Trophoblast cell (in vitro differentiated cells and primary cell): ENCODE results near the gene THSD4.

Experiments used
- DNase-seq, 2 donors: peaks; one replicate each; pipeline ENCODE4 v3.0.0-alpha.2; 2016
- H2AFZ ChIP-seq: 2 replicates; pipeline ENCODE4 v1.6.1; 2013; ENCODE audit warnings: low read length, moderate library complexity, mild to moderate bottlenecking; ENCODE audit not compliant: insufficient read depth, poor library complexity
- H2AK5ac ChIP-seq: 2 replicates; pipeline ENCODE4 v1.6.1; 2013; ENCODE audit warnings: mild to moderate bottlenecking, low read length
- H2BK120ac ChIP-seq: 2 replicates; pipeline ENCODE4 v1.6.1; 2013; ENCODE audit warnings: low read length, mild to moderate bottlenecking, moderate library complexity; ENCODE audit not compliant: insufficient read depth, poor library complexity
- H2BK12ac ChIP-seq: 2 replicates; pipeline ENCODE4 v1.6.1; 2013; ENCODE audit warnings: mild to moderate bottlenecking, low read length, moderate library complexity
- H2BK5ac ChIP-seq: 2 replicates; pipeline ENCODE4 v1.6.1; 2013; ENCODE audit warnings: low read length, low read depth, moderate library complexity, mild to moderate bottlenecking; ENCODE audit not compliant: poor library complexity
- H3K14ac ChIP-seq: 2 replicates; pipeline ENCODE4 v1.6.1; 2013; ENCODE audit warnings: mild to moderate bottlenecking, low read length
- H3K18ac ChIP-seq: 2 replicates; pipeline ENCODE4 v1.6.1; 2013; ENCODE audit warnings: mild to moderate bottlenecking, low read length
- H3K23ac ChIP-seq: 2 replicates; pipeline ENCODE4 v1.6.1; 2013; ENCODE audit warnings: low read length
- H3K27ac ChIP-seq: 2 replicates; pipeline ENCODE4 v1.5.1; 2013; ENCODE audit warnings: low read depth, mild to moderate bottlenecking, inconsistent platforms, low read length, moderate library complexity
- H3K27me3 ChIP-seq: 2 replicates; pipeline ENCODE4 v1.6.1; 2013; ENCODE audit warnings: inconsistent platforms, mild to moderate bottlenecking, low read length, moderate library complexity; ENCODE audit not compliant: insufficient read depth
- H3K36me3 ChIP-seq, 2 experiments: 1 replicate in 1 of 2; 2 replicates in 1 of 2; pipeline ENCODE4 v1.6.1; 2013; ENCODE audit warnings: low read length in 2 of 2, mild to moderate bottlenecking in 2 of 2, moderate library complexity in 1 of 2; ENCODE audit not compliant: insufficient read depth in 2 of 2, control insufficient read depth in 1 of 2
- H3K4ac ChIP-seq: 2 replicates; pipeline ENCODE4 v1.6.1; 2013; ENCODE audit warnings: low read depth, mild to moderate bottlenecking, low read length, moderate library complexity
- H3K4me1 ChIP-seq, 2 experiments: 1 replicate in 1 of 2; 2 replicates in 1 of 2; pipeline ENCODE4 v1.6.1; 2013; ENCODE audit warnings: low read length in 2 of 2, mild to moderate bottlenecking in 2 of 2, moderate library complexity in 1 of 2; ENCODE audit not compliant: insufficient read depth in 2 of 2, control insufficient read depth in 1 of 2
- H3K4me2 ChIP-seq: 2 replicates; pipeline ENCODE4 v1.6.1; 2013; ENCODE audit warnings: inconsistent platforms, mild to moderate bottlenecking, low read length, moderate library complexity
- H3K4me3 ChIP-seq: 2 replicates; pipeline ENCODE4 v1.5.1; 2013; ENCODE audit warnings: mild to moderate bottlenecking, low read depth, low read length, inconsistent platforms
- H3K79me1 ChIP-seq: one replicate; pipeline ENCODE4 v1.6.1; 2013; ENCODE audit warnings: low read length
- H3K79me2 ChIP-seq: 2 replicates; pipeline ENCODE4 v1.6.1; 2013; ENCODE audit warnings: low read length, mild to moderate bottlenecking; ENCODE audit not compliant: control insufficient read depth, insufficient read depth, poor library complexity
- H3K9ac ChIP-seq: 2 replicates; pipeline ENCODE4 v1.6.1; 2013; ENCODE audit warnings: mild to moderate bottlenecking, low read length
- H3K9me3 ChIP-seq: 2 replicates; pipeline ENCODE4 v1.6.1; 2013; ENCODE audit warnings: low read depth, mild to moderate bottlenecking, control low read depth, inconsistent platforms, low read length; ENCODE audit not compliant: insufficient read depth
- H4K12ac ChIP-seq: 2 replicates; pipeline ENCODE4 v1.6.1; 2013; ENCODE audit warnings: low read depth, mild to moderate bottlenecking, low read length, moderate library complexity
- H4K8ac ChIP-seq: 2 replicates; pipeline ENCODE4 v1.6.1; 2013; ENCODE audit warnings: low read depth, mild to moderate bottlenecking, low read length, moderate library complexity
- H4K91ac ChIP-seq: one replicate; pipeline ENCODE4 v1.6.1; 2013; ENCODE audit warnings: low read depth, mild to moderate bottlenecking, low read length, moderate library complexity
- WGBS: extraction: QIAGEN DNeasy Blood & Tissue Kit; methylation state at CpG from one replicate; pipeline ENCODE4 v1.1.7; 2013; ENCODE audit warnings: missing lambda C conversion rate; ENCODE audit not compliant: insufficient read length, insufficient coverage; ENCODE audit errors: extremely low coverage; 5-methylcytosine and 5-hydroxymethylcytosine counted together

Gene THSD4

DNA sequence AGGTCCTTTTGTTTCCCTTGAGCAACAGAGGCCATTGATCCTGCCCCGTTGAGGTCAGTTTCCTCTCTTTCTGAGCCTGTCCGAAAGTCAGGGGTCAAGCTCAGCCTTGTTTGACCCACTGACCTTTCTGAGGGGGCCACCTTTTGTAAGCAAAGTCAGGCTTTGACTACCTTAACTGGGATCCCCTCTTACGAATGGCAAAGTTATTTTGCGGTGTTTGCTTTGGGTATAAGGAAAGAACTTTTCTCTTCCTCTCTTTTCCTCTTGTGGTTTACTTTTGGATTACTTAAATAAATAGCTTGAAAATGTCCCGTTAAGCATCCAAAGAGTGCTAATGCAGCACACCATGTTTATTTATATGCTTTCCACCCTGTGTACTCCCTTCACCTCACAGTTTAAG lies 340.6 kb downstream of the THSD4 start:
- no peaks in the 10 kb centered on the region for H3K79me2 ChIP-seq
- H2BK120ac ChIP-seq, result no peak overlapping the region
- H4K8ac ChIP-seq, result no peak overlapping the region
- H3K27ac ChIP-seq, result no peak overlapping the region
- no peak overlapping the region for H3K18ac ChIP-seq
- no peak overlapping the region for H4K91ac ChIP-seq
- H3K79me1 ChIP-seq, result no peaks in the 10 kb centered on the region
- H3K9ac ChIP-seq, result no peak overlapping the region
- H3K14ac ChIP-seq, result no peak overlapping the region
- no peak overlapping the region for H3K4me2 ChIP-seq
- H3K9me3 ChIP-seq, result no peaks in the 10 kb centered on the region
- H3K23ac ChIP-seq, result no peak overlapping the region
- no peaks in the 10 kb centered on the region for H3K27me3 ChIP-seq
- H3K4me1 ChIP-seq, result peaks cover 0 to 2% of the 10 kb centered on the region in 2 experiments
- H3K36me3 ChIP-seq, result no peaks in the 10 kb centered on the region
- no CpG with 5 or more reads among the region's 5 CpGs for WGBS
- no peak overlapping the region for H2BK12ac ChIP-seq
- H2BK5ac ChIP-seq, result no peak overlapping the region
- H4K12ac ChIP-seq, result no peak overlapping the region
- no peak overlapping the region for H3K4ac ChIP-seq
- no peak for DNase-seq
- H2AK5ac ChIP-seq, result no peak overlapping the region
- no peak overlapping the region for H3K4me3 ChIP-seq
- no peak overlapping the region for H2AFZ ChIP-seq

DNA sequence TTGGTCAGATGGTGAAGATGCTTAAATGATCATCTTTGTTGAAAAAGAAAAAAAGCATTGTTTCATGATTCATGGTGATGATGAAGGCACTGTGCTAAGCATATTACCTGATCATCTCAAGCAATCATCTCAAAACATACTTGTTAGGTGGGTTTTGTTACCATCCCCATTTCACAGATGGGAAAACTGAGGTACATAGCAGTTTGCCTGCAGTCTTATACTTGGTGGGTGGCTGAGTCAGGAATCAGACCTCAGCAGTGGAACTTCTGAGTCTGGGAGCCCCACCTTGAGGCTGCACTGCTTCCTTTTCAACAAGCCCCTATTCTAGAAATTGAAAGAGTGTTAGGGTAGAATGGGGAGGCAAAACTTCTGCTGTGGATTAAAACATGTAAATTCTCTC lies 341.1 kb downstream of the THSD4 start:
- H3K36me3 ChIP-seq, result no peaks in the 10 kb centered on the region
- H2BK120ac ChIP-seq, result no peak overlapping the region
- H3K4me1 ChIP-seq, result peaks cover 0 to 2% of the 10 kb centered on the region in 2 experiments
- H3K4ac ChIP-seq, result no peak overlapping the region
- no peaks in the 10 kb centered on the region for H3K79me1 ChIP-seq
- H3K4me3 ChIP-seq, result no peak overlapping the region
- no peak overlapping the region for H4K8ac ChIP-seq
- no peak overlapping the region for H4K12ac ChIP-seq
- H3K27me3 ChIP-seq, result no peaks in the 10 kb centered on the region
- H2AK5ac ChIP-seq, result no peak overlapping the region
- H3K4me2 ChIP-seq, result no peak overlapping the region
- no peak overlapping the region for H4K91ac ChIP-seq
- DNase-seq, result no peak
- no peak overlapping the region for H2BK5ac ChIP-seq
- no peak overlapping the region for H2AFZ ChIP-seq
- H3K79me2 ChIP-seq, result no peaks in the 10 kb centered on the region
- no peaks in the 10 kb centered on the region for H3K9me3 ChIP-seq
- H3K23ac ChIP-seq, result no peak overlapping the region
- no peak overlapping the region for H2BK12ac ChIP-seq
- H3K18ac ChIP-seq, result no peak overlapping the region
- no peak overlapping the region for H3K9ac ChIP-seq
- H3K27ac ChIP-seq, result no peak overlapping the region
- no peak overlapping the region for H3K14ac ChIP-seq

DNA sequence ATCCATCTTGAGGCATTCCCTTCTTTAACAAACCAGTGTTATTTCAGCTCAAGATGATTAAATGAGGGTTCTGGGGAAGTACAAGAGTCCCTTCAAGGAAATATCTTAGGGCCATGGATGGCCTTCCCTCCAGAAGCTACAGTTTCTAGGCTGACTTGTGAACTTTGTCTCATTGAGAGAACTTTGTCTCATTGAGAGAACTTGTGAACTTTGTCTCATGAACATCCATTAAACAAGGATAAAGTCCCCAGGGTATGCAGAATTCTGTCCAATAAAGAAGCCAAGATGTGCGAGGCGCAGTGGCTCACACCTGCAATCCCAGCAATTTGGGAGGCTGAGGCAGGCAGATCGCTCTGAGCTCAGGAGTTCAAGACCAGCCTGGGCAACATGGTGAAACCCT lies 341.5 kb downstream of the THSD4 start:
- no peaks in the 10 kb centered on the region for H3K9me3 ChIP-seq
- no peak overlapping the region for H3K23ac ChIP-seq
- no peak overlapping the region for H2AFZ ChIP-seq
- no peaks in the 10 kb centered on the region for H3K27me3 ChIP-seq
- no peak for DNase-seq
- no peak overlapping the region for H4K8ac ChIP-seq
- H3K27ac ChIP-seq, result no peak overlapping the region
- H2BK5ac ChIP-seq, result no peak overlapping the region
- H3K18ac ChIP-seq, result no peak overlapping the region
- H2BK12ac ChIP-seq, result no peak overlapping the region
- H3K14ac ChIP-seq, result no peak overlapping the region
- no peak overlapping the region for H2BK120ac ChIP-seq
- H3K4ac ChIP-seq, result no peak overlapping the region
- H3K4me3 ChIP-seq, result no peak overlapping the region
- H3K4me2 ChIP-seq, result no peak overlapping the region
- no peak overlapping the region for H4K91ac ChIP-seq
- H3K79me2 ChIP-seq, result no peaks in the 10 kb centered on the region
- H2AK5ac ChIP-seq, result no peak overlapping the region
- no peak overlapping the region for H4K12ac ChIP-seq
- H3K4me1 ChIP-seq, result peaks cover 0 to 2% of the 10 kb centered on the region in 2 experiments
- H3K36me3 ChIP-seq, result no peaks in the 10 kb centered on the region
- no CpG with 5 or more reads among the region's 3 CpGs for WGBS
- H3K79me1 ChIP-seq, result no peaks in the 10 kb centered on the region
- H3K9ac ChIP-seq, result no peak overlapping the region

DNA sequence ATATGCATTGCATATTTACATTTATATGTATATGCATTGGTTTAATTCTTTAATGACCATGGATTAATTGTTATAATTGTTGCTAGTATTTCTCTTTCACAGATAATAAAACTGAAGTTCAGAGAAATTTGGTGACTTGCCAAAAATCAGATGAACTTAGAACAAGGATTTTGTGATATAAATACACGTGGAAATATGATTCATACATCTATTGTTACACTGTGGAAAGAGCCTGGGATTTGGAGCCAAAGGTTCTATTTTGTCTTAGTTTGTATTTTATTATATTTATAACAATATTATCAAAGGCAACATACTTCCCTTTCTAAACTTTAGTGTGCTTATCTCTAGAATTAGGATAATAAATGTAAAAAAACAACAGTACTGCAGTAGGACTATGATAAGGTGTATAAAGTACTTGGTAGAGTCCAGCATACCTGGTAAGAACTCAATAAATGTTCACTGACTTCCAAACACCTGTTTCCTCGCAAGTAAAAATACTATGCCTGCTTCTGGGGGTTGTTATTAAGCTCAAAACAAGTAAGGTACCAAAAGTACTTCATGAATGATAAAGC lies 342.9 kb downstream of the THSD4 start:
- Histone ChIP-seq H3K9me3 (no peaks in the 10 kb centered on the region), H4K91ac (no peak overlapping the region), H2BK120ac (no peak overlapping the region), H3K4me3 (no peak overlapping the region), H3K18ac (no peak overlapping the region), H3K79me1 (no peaks in the 10 kb centered on the region), H3K79me2 (no peaks in the 10 kb centered on the region), H3K4ac (no peak overlapping the region), H3K36me3 (no peaks in the 10 kb centered on the region), H3K14ac (no peak overlapping the region), H2BK12ac (no peak overlapping the region), H4K12ac (no peak overlapping the region), H2AK5ac (no peak overlapping the region), H3K9ac (no peak overlapping the region), H3K27ac (no peak overlapping the region), H3K4me2 (no peak overlapping the region), H2BK5ac (no peak overlapping the region), H3K23ac (no peak overlapping the region), H4K8ac (no peak overlapping the region), H2AFZ (no peak overlapping the region), H3K27me3 (no peaks in the 10 kb centered on the region), H3K4me1 (peaks cover 0 to 2% of the 10 kb centered on the region in 2 experiments)
- DNase-seq, result no peak
- WGBS, result no CpG with 5 or more reads among the region's 2 CpGs
